ENCODE measurements around the gene SH3GLB2. TPM values are rescaled to one million over a fixed set of nuclear protein-coding genes. Genes with fewer than 3 reads are reported as not detected.

The SH3GLB2 gene
- total RNA-seq, 1 experiment from 2014 or later, result 44.1 TPM

DNA sequence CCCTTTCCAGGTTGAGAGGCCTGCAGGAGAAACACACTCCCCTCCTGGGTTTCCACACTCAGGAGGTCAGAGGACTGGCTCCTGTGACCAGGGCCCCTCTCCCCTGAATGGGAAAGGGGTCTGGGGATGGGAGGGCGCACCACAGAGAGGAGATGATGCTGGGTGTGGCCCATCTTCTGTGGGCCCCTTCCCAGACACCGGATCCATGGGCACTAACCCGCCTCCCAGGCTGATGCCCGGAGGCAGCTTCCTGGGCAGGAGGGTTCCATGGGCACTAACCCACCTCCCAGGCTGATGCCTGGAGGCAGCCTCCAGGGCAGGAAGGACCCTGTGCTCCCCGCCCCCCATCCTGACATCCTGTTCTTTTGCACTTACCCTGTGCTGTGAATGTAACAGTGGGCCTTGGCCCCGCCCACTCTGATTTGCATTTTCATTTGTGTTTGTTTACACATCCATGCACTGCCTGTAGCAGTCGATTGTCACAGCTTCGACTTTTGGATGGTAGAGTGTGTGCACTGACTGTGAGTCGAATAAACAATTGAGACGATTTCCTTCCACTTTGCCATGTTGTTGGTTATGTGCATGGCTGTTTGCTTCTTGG, 43.5 kb upstream of the SH3GLB2 start:
- Histone ChIP-seq H2AFZ (ENCODE audit: low read length) (no peak overlapping the region), H4K20me1 (ENCODE audit: low read length) (no peaks in the 10 kb centered on the region), H3K36me3 (ENCODE audit: low read depth, low read length) (no peaks in the 10 kb centered on the region), H3K4me3 (ENCODE audit: low read length) (no peak overlapping the region), H3K79me2 (ENCODE audit: low read length) (no peaks in the 10 kb centered on the region), H3K9ac (ENCODE audit: low read length) (no peak overlapping the region), H3K4me1 (ENCODE audit: insufficient read depth, low read length) (no peaks in the 10 kb centered on the region), H3K4me2 (ENCODE audit: low read length) (no peak overlapping the region), H3K27ac (ENCODE audit: low read length) (no peak overlapping the region), H3K9me2 (replicated peaks; ENCODE audit: low read length) (no peaks in the 10 kb centered on the region), H3K9me3 (ENCODE audit: low read length) (no peaks in the 10 kb centered on the region), H3K27me3 (ENCODE audit: low read length) (no peaks in the 10 kb centered on the region), H3F3A (ENCODE audit: low read length, unreplicated experiment) (no peaks in the 10 kb centered on the region)
- ChIA-PET POLR2A (ENCODE audit: unreplicated experiment) (interaction anchor here (0.7 kb wide), 1 partner anchor 10 kb away, joined by 20 read pairs; no protein-coding TSS in a partner anchor), CTCF (no interaction called here)
- intact Hi-C loops (cut with micrococcal nuclease), result no loop called here
- no peak for ATAC-seq
- BruUV-seq (replicated peaks), result no TSS peak
- TF ChIP-seq, protein P1, sequence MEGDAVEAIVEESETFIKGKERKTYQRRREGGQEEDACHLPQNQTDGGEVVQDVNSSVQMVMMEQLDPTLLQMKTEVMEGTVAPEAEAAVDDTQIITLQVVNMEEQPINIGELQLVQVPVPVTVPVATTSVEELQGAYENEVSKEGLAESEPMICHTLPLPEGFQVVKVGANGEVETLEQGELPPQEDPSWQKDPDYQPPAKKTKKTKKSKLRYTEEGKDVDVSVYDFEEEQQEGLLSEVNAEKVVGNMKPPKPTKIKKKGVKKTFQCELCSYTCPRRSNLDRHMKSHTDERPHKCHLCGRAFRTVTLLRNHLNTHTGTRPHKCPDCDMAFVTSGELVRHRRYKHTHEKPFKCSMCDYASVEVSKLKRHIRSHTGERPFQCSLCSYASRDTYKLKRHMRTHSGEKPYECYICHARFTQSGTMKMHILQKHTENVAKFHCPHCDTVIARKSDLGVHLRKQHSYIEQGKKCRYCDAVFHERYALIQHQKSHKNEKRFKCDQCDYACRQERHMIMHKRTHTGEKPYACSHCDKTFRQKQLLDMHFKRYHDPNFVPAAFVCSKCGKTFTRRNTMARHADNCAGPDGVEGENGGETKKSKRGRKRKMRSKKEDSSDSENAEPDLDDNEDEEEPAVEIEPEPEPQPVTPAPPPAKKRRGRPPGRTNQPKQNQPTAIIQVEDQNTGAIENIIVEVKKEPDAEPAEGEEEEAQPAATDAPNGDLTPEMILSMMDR (conservative IDR thresholded peaks at IDR 0.05; ENCODE audit: low read depth, low read length), result no peak
- no peak for TF ChIP-seq EZH2 (IDR thresholded peaks at IDR 0.05; ENCODE audit: low read length, unreplicated experiment)
- no peak for TF ChIP-seq EZH2phosphoT487 (IDR thresholded peaks at IDR 0.05; ENCODE audit: borderline replicate concordance, low read length)
- no peak for DNase-seq

DNA sequence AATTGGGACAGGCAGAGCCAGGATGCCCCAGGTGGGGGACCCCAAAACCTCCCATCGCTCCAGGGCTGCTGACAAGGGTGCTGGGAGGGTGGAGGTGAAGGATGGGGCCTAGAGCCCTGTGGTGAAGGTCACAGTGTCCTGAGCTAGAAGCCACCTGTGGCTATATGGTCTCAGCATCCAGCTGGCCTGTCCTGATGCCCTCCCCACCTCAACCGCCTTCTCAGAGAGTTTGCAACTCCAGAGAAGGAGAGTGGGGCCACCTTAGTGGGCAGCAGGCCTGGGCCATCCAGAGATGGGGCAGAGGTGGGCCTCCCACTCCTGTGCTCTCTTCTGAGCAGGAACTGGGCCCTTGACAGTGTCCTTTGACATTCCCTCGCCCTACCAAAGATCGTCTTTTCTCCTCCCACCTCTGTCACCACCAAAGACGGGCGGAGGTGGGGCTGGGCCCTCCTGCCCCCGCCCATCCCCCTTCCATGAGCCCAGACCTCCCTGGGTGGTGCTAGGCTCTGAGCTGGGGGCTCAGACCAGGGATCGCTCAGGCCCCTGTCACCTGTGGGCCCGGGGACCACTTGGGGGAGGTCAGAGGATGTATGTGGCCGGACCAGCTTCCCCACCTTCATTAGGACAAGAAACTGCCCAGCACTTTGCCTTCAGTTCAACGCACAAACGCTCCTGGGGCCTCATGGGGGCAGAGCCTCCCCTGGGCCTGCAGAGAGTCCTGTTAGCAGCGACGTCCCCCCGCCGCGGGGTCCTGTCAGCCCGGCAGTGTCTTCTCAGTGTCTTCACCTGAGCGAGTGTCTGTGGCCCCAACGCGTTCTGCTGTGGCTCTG, 42.8 kb upstream of the SH3GLB2 start:
- intact Hi-C loops (cut with micrococcal nuclease), result no loop called here
- no peak overlapping the region for H3K4me3 ChIP-seq (ENCODE audit: low read length)
- ChIA-PET POLR2A (ENCODE audit: unreplicated experiment) (no interaction called here), CTCF (no interaction called here)
- DNase-seq, result no peak
- no peak for TF ChIP-seq EZH2 (IDR thresholded peaks at IDR 0.05; ENCODE audit: low read length, unreplicated experiment)
- TF ChIP-seq, protein P1 (conservative IDR thresholded peaks at IDR 0.05; ENCODE audit: low read depth, low read length), result no peak
- TF ChIP-seq EZH2phosphoT487 (IDR thresholded peaks at IDR 0.05; ENCODE audit: borderline replicate concordance, low read length), result no peak
- H3K79me2 ChIP-seq (ENCODE audit: low read length), result no peaks in the 10 kb centered on the region
- H3K9me3 ChIP-seq (ENCODE audit: low read length), result no peaks in the 10 kb centered on the region
- H2AFZ ChIP-seq (ENCODE audit: low read length), result no peak overlapping the region
- no peaks in the 10 kb centered on the region for H4K20me1 ChIP-seq (ENCODE audit: low read length)
- BruUV-seq (replicated peaks), result no TSS peak
- H3K4me1 ChIP-seq (ENCODE audit: insufficient read depth, low read length), result no peaks in the 10 kb centered on the region
- no peak overlapping the region for H3K4me2 ChIP-seq (ENCODE audit: low read length)
- ATAC-seq, result no peak
- no peaks in the 10 kb centered on the region for H3K9me2 ChIP-seq (replicated peaks; ENCODE audit: low read length)
- no peak overlapping the region for H3K27ac ChIP-seq (ENCODE audit: low read length)
- no peak overlapping the region for H3K9ac ChIP-seq (ENCODE audit: low read length)
- no peaks in the 10 kb centered on the region for H3K27me3 ChIP-seq (ENCODE audit: low read length)
- no peaks in the 10 kb centered on the region for H3F3A ChIP-seq (ENCODE audit: low read length, unreplicated experiment)
- no peaks in the 10 kb centered on the region for H3K36me3 ChIP-seq (ENCODE audit: low read depth, low read length)
